ENCODE measurements around the gene CDH24. TPM values are rescaled to one million over a fixed set of nuclear protein-coding genes. Genes with fewer than 3 reads are reported as not detected.

Gene CDH24
- total RNA-seq, 2 experiments from 2014 or later, result 1.6 to 1.8 TPM

DNA sequence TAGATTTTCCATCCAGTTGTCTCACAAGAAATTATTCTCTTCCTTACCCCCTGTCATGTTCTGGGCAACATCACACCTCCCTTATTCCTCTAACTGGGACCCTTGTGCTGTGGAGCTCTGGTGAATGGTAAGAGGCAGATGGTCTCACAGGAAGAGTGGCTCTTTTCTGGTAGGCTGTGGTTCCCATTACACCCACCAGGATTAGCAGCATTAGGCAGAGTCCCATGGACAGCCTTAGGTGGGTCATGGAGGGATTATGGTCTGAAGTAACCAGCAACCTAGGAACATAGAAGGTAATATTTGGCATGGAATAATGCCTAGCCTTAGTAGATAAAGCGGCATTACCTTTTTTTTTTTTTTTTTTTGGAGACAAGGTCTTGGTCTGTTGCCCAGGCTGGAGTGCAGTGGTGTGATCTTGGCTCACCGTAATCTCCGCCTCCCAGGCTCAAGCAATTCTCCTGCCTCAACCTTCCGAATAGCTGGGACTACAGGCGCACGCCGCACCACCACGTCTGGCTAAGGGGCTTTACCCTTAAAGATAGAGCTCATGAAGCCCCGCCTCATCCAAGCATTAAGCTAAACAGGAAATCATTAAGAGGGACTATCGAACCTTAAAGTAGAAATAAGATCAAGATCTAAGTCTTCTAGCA lies 42.0 kb upstream of the CDH24 start:
- Mint-ChIP-seq H3K27ac (no peak overlapping the region), H3K9me3 (ENCODE audit: insufficient read depth) (no peaks in the 10 kb centered on the region), H3K4me1 (ENCODE audit: low read depth) (peaks cover 20% of the 10 kb centered on the region), H3K27me3 (ENCODE audit: low read depth) (no peaks in the 10 kb centered on the region), H3K4me3 (no peak overlapping the region), H3K36me3 (ENCODE audit: low read depth) (peaks cover 25% of the 10 kb centered on the region)
- ChIA-PET POLR2A (interaction anchor here (0.7 kb wide), 1 partner anchor 19 kb away, joined by 3 read pairs; no protein-coding TSS in a partner anchor), CTCF (interaction anchor here (0.9 to 2.1 kb wide), 4 partner anchors 9 to 87 kb away, joined by 3 to 7 read pairs (median 4); no protein-coding TSS in a partner anchor)
- ATAC-seq, result no peak
- DNase-seq, result no peak

DNA sequence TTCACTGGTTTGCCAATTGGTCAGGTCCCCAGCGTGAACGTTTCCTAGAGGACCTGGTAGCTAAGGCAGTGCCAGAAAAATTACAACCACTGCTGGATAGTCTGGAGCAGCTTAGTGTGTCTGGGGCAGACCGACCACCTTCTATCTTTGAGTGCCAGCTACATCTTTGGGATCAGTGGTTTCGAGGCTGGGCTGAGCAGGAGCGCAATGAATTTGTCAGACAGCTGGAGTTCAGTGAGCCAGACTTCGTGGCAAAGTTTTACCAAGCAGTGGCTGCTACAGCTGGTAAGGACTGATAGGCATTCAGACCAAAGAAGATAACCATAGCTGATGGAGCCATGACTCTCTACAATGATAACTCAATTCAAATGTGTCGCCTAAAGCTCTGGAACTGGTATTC lies 40.5 kb upstream of the CDH24 start:
- ATAC-seq (no peak), DNase-seq (no peak)
- Mint-ChIP-seq H3K9me3 (ENCODE audit: insufficient read depth) (no peaks in the 10 kb centered on the region), H3K4me1 (ENCODE audit: low read depth) (peaks cover 29% of the 10 kb centered on the region), H3K36me3 (ENCODE audit: low read depth) (peaks cover 32% of the 10 kb centered on the region), H3K27me3 (ENCODE audit: low read depth) (no peaks in the 10 kb centered on the region), H3K27ac (no peak overlapping the region), H3K4me3 (no peak overlapping the region)
- POLR2A ChIA-PET, result no interaction called here
- CTCF ChIA-PET, result interaction anchor here (0.6 to 5.2 kb wide), 6 partner anchors 11 to 40 kb away, joined by 3 to 96 read pairs (median 4); no protein-coding TSS in a partner anchor

DNA sequence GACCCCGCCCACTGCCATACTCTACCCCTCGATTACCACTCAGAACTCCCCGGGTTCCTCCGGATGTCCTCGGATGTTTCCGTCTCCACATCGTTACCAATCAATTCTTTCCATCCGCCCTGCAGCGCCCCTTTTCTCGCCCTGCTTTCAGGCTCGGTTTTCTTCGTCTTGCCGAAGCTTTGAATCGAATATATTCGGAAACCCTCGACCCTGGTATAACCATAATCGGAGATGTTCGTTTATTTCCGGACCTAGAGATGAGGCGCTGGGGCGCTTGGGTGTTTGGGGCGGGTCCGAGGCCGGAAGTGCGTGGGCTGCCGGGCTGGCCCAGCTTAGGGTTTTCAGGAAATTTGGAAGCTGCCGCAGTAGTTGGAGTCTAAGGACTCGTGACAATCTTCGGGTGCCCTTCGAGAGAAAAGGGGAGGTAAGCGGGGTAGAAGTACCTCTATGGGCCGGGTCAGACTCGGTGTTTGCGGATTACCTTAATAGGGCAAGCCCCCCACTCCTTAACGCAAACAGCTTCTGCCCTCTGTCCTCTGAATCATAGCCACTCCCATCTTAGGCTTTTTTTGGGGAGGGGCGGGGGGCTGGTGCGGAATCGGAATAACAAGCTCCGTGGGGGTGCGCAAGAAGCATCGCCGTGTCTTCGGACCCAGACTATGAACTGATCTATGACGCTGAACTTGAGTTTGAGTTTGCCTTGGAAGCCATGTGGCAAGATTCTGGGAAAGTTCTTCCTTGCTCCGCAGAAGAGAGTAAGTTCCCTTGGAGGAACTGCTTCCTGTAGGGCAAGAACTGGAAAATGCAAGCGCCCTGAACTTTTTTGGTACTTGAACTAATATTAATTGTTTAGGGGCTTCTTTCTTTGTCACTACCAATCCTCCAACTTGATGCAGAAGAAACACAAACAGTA lies 38.1 kb upstream of the CDH24 start, which contains the start of gene C14orf119:
C14orf119 (plus strand) TSS at position 310 of the 913 bp plus-strand sequence. CDS start 2,154 bp downstream, outside the sequence.
- POLR2A ChIA-PET, result interaction anchor here (0.6 to 3.0 kb wide), 22 partner anchors 13 to 512 kb away, joined by 3 to 28 read pairs (median 5); partner anchors contain the start of genes CEBPE, HAUS4, PABPN1 and PPP1R3E
- CTCF ChIA-PET, result interaction anchor here (0.7 to 5.2 kb wide), 28 partner anchors 11 to 525 kb away, joined by 3 to 96 read pairs (median 4); partner anchors contain the start of genes AJUBA, CDH24, CEBPE and HAUS4
- Mint-ChIP-seq H3K27ac (no peak within 1 kb of the TSS), H3K4me1 (ENCODE audit: low read depth) (peaks cover 33% of the 10 kb centered on the region), H3K36me3 (ENCODE audit: low read depth) (peaks cover 45% of the 10 kb centered on the region), H3K4me3 (no peak within 1 kb of the TSS), H3K9me3 (ENCODE audit: insufficient read depth) (no peaks in the 10 kb centered on the region), H3K27me3 (ENCODE audit: low read depth) (no peaks in the 10 kb centered on the region)
- ATAC-seq (peak; percentile 94), DNase-seq (peak; percentile 100)

DNA sequence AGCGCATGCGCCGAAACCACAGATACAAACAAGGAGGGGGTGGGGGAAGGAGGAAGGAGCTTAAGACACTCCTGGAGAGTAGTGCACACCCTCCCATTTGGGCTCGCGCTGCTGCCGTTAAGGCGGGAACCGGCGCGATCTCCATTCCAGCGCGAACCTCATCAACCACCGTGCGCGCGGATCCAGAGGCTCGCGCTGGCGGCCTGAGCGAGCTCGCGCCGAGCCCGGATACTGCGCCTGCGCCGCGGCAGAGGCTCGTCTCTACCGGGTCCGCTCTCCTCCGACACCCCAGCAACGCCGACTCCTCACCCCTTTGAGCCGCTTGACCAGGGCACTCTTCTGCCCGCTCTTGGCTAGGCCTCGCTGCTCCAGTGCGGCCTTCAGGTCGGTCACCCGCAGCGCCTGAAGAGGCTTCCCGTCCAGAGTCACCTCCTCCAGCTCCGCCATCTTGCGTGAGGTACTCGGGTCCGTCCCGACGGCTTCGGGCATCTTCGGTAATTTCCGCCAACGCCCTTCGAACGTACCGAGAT lies 37.4 kb upstream of the CDH24 start, which contains the start of gene ACIN1:
ACIN1 (minus strand) TSS at position 471 of the 530 bp plus-strand sequence; CDS start at position 447, 24 bp downstream.
- ATAC-seq (peak; percentile 58), DNase-seq (peak; percentile 86)
- CTCF ChIA-PET, result interaction anchor here (0.7 to 5.2 kb wide), 27 partner anchors 10 to 525 kb away, joined by 3 to 96 read pairs (median 5); partner anchors contain the start of genes AJUBA, CDH24, CEBPE and HAUS4
- H3K4me3 Mint-ChIP-seq, result no peak within 1 kb of the TSS
- H3K4me1 Mint-ChIP-seq (ENCODE audit: low read depth), result peaks cover 33% of the 10 kb centered on the region
- peaks cover 52% of the 10 kb centered on the region for H3K36me3 Mint-ChIP-seq (ENCODE audit: low read depth)
- POLR2A ChIA-PET, result interaction anchor here (0.6 to 3.0 kb wide), 21 partner anchors 14 to 1101 kb away, joined by 3 to 28 read pairs (median 5); partner anchors contain the start of genes CEBPE, HAUS4, IRF9 and PABPN1
- no peaks in the 10 kb centered on the region for H3K9me3 Mint-ChIP-seq (ENCODE audit: insufficient read depth)
- no peak within 1 kb of the TSS for H3K27ac Mint-ChIP-seq
- H3K27me3 Mint-ChIP-seq (ENCODE audit: low read depth), result no peaks in the 10 kb centered on the region

DNA sequence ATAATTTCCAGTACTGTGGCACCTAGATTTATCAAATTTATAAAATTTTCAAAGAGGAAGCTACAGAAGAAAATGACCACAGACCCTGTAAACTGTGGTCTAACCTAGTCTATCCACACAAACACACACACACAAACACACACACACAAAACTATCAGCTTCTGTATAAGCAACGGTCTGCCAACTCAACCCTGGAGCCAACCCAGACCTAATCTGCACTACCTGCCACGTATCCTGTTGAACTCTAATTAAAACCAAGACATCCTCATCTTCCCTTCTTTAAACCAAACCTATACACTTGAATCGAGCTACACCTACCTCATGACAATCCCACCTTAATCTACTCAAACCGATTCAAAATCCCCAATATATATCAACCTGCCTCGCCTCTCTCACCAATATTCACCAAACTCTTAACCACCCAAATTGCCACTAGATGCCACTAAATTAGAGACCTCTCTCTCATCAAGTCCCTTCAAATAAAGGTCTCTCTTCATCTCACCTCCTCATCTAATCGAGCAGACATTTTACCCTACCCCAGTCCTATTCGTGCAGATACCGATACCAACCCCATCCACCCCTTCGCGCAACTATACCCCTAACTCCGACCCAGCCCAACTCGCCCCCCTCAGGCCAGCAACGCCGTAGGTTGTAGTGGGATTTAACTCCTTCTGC lies 36.8 kb upstream of the CDH24 start:
- ChIA-PET POLR2A (interaction anchor here (0.8 to 3.0 kb wide), 16 partner anchors 15 to 1102 kb away, joined by 3 to 28 read pairs (median 6); partner anchors contain the start of genes CEBPE, HAUS4, IRF9 and PABPN1), CTCF (interaction anchor here (0.8 to 5.2 kb wide), 20 partner anchors 16 to 524 kb away, joined by 3 to 96 read pairs (median 8); partner anchors contain the start of genes CDH24, CEBPE, HAUS4 and LRP10)
- H3K4me1 Mint-ChIP-seq (ENCODE audit: low read depth), result peaks cover 31% of the 10 kb centered on the region
- peaks cover 56% of the 10 kb centered on the region for H3K36me3 Mint-ChIP-seq (ENCODE audit: low read depth)
- no peaks in the 10 kb centered on the region for H3K9me3 Mint-ChIP-seq (ENCODE audit: insufficient read depth)
- DNase-seq (no peak), ATAC-seq (no peak)
- no peak overlapping the region for H3K27ac Mint-ChIP-seq
- H3K4me3 Mint-ChIP-seq, result no peak overlapping the region
- no peaks in the 10 kb centered on the region for H3K27me3 Mint-ChIP-seq (ENCODE audit: low read depth)

DNA sequence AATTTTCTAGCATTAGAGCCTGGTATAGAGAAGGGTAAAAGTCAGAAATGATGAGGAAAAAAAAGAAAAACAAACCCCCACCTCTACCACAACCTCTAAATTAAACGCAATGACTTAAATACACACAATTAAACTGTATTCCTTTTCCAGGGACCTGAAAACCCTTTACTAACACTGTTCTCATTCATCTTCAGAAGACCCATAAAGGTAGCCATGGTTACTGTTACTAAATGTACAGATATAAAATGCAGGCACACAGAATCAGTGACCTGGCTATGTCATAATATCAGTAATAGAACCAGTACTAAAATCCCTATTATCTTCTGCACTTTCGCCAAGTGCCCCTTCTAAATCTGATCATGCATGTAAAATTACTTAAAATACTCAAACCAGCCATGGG lies 36.2 kb upstream of the CDH24 start:
- Mint-ChIP-seq H3K4me1 (ENCODE audit: low read depth) (peaks cover 30% of the 10 kb centered on the region), H3K27ac (no peak overlapping the region), H3K36me3 (ENCODE audit: low read depth) (peaks cover 53% of the 10 kb centered on the region), H3K4me3 (no peak overlapping the region), H3K9me3 (ENCODE audit: insufficient read depth) (no peaks in the 10 kb centered on the region), H3K27me3 (ENCODE audit: low read depth) (no peaks in the 10 kb centered on the region)
- ChIA-PET CTCF (interaction anchor here (2.2 to 5.2 kb wide), 7 partner anchors 15 to 164 kb away, joined by 11 to 96 read pairs (median 26); partner anchors contain the start of genes CDH24, CEBPE and PRMT5), POLR2A (interaction anchor here (0.8 to 3.0 kb wide), 7 partner anchors 16 to 1068 kb away, joined by 3 to 28 read pairs (median 16); partner anchors contain the start of genes CEBPE, IRF9 and PABPN1)
- DNase-seq (no peak), ATAC-seq (no peak)

DNA sequence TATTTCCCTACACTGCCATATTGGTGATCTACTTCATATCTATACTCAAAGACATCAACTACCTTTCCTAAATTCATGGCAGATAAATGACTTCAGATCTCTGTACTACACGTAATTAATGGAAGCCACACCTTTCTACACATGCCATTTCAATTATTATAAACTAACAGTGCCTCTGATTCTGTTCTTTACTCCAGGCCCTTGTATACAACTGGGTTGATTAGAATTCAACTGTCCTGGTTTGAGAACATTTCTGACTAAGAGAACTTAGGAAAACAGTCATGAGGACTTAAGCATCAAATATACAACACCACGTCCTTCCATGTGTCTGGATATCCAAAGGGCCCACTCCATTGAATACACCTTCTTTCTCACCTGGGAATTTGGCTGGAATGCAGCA lies 35.8 kb upstream of the CDH24 start:
- Mint-ChIP-seq H3K27ac (no peak overlapping the region), H3K27me3 (ENCODE audit: low read depth) (no peaks in the 10 kb centered on the region), H3K9me3 (ENCODE audit: insufficient read depth) (no peaks in the 10 kb centered on the region), H3K4me3 (no peak overlapping the region), H3K36me3 (ENCODE audit: low read depth) (peaks cover 52% of the 10 kb centered on the region), H3K4me1 (ENCODE audit: low read depth) (peaks cover 30% of the 10 kb centered on the region)
- DNase-seq (no peak), ATAC-seq (no peak)
- ChIA-PET POLR2A (no interaction called here), CTCF (interaction anchor here (1.2 to 8.6 kb wide), 6 partner anchors 16 to 164 kb away, joined by 3 to 85 read pairs (median 9); partner anchors contain the start of gene PRMT5)

DNA sequence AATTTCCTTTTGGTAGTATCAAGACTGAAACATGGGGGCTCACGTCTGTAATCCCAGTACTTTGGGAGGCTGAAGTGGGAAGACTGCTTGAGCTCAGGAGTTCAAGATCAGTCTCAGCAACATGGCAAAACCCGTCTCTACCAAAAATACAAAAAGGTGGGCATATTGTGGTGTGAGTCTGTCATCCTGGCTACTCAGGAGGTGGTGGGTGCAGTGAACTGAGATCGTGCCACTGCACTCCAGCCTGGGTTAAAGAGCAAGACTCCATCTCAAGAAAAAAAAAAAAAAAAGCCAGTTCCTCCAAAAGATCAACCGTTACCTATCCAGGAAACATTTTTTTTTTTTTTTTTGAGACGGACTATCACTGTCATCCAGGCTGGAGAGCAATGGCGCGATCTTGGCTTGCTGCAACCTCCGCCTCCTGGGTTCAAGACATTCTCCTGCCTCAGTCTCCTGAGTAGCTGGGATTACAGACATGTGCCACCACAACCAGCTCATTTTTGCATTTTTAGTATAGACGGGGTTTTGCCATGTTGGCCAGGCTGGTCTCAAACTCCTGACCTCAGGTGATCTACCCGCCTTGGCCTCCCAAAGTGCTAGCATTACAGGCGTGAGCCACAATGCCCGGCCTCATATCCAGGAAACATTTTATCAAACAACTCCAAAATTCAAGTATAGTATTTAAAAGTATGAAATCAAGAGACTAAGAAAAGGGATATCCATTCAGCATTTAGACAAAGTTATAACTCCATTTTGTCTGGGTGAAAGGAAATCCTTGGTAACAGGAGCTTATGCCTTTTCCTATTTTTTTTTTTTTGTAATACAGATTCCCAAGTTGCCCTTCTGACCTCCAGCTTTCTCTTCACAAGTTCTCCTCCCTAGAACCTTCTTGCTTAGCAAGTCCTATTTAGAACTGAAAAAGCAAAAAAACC lies 34.2 kb upstream of the CDH24 start:
- POLR2A ChIA-PET, result interaction anchor here (0.7 to 1.0 kb wide), 3 partner anchors 12 to 105 kb away, joined by 3 to 5 read pairs (median 3); no protein-coding TSS in a partner anchor
- H3K4me3 Mint-ChIP-seq, result no peak overlapping the region
- no peak overlapping the region for H3K27ac Mint-ChIP-seq
- no peaks in the 10 kb centered on the region for H3K9me3 Mint-ChIP-seq (ENCODE audit: insufficient read depth)
- H3K4me1 Mint-ChIP-seq (ENCODE audit: low read depth), result peaks cover 17% of the 10 kb centered on the region
- DNase-seq, result no peak
- H3K27me3 Mint-ChIP-seq (ENCODE audit: low read depth), result no peaks in the 10 kb centered on the region
- CTCF ChIA-PET, result interaction anchor here (0.6 to 8.6 kb wide), 11 partner anchors 14 to 162 kb away, joined by 3 to 85 read pairs (median 4); partner anchors contain the start of gene PRMT5
- peaks cover 53% of the 10 kb centered on the region for H3K36me3 Mint-ChIP-seq (ENCODE audit: low read depth)
- ATAC-seq, result no peak

DNA sequence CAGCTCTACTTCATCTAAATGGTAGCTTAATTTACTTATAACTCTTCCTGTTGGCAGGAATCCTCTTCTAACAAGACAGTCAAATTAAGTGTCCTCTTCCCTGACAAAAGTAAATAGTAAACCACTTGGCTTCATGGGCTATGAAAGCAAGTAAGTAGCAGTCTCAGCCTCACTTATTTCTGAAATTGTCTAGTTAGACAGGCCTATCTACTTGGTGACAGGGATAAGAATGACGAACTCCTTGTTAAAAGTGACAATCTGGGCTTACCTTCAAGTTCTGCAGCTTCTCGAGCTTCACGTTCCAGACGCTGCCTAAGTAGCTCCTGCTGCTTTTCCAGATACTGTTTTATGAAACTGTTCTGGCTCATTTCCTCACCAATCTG lies 32.9 kb upstream of the CDH24 start:
- Mint-ChIP-seq H3K4me1 (ENCODE audit: low read depth) (peaks cover 13% of the 10 kb centered on the region), H3K9me3 (ENCODE audit: insufficient read depth) (no peaks in the 10 kb centered on the region), H3K36me3 (ENCODE audit: low read depth) (peaks cover 59% of the 10 kb centered on the region), H3K27ac (no peak overlapping the region), H3K4me3 (no peak overlapping the region), H3K27me3 (ENCODE audit: low read depth) (no peaks in the 10 kb centered on the region)
- DNase-seq (no peak), ATAC-seq (no peak)
- CTCF ChIA-PET, result interaction anchor here (0.8 to 8.6 kb wide), 8 partner anchors 9 to 160 kb away, joined by 3 to 85 read pairs (median 4); no protein-coding TSS in a partner anchor
- POLR2A ChIA-PET, result interaction anchor here (0.8 kb wide), 2 partner anchors 13 to 18 kb away, joined by 3 to 4 read pairs; no protein-coding TSS in a partner anchor

Data from activated CD8-positive, alpha-beta T cell treated with anti-CD3 and anti-CD28 coated beads, Interleukin-2, amount 10 ng/mL, durations not matched to agents 7 days and 5 days (primary cell).